Endothelial cell of hepatic sinusoid (primary cell): Measurements from ENCODE around the gene ARMC5.

Experiments
- in situ Hi-C: cut with HindIII; loops from 2 replicates; pipeline ENCODE4 v1.10.0; 2017; ENCODE audit warnings: low sequenced_read_pairs

The ARMC5 gene

DNA sequence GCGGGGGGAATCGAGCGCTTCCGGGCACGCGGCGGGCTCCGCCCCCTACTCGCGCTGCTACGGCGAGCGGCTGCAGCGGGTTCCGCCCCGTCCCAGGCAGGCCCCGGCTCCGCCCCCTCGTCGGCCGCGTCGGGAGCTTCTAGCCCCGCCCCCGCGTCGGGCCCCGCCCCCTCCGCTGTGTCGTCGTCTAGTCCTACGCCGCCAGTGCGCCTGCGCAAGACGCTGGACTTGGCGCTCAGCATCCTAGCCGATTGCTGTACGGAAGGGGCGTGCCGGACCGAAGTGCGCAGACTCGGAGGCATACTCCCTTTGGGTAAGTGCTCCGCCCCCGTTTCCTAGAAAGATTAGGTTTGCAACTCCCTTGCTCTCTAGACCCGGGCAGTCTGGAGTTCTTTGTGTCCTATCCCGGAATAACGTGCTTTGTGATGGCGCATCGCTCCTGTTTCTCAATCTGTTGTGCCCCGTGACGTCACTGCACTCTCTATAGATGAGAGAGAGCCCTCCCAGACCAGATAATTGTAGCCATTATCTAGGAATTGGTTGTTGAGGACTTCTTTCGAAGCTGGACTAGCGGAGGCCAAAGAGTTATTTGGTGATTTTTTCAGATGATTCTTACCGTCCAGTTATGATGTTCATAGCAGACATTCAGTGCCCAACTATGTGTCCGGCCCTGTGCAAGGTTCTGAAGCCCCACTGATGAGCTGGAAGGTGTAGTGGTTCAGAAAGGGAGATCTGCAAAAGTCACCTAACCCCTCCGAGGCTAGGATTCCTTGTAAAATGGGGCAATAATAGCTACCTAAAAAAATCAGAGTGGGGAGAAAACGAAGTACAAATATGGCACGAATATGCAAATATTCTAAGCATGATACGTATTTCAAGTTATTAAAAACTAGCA lies 633 bp downstream of the ARMC5 start:
- in situ Hi-C loops = loop anchor here (5.0 to 25.0 kb wide), 4 partner anchors 67 to 523 kb away; partner anchors contain the start of genes AHSP, ORAI3, ZNF646 and ZNF668

DNA sequence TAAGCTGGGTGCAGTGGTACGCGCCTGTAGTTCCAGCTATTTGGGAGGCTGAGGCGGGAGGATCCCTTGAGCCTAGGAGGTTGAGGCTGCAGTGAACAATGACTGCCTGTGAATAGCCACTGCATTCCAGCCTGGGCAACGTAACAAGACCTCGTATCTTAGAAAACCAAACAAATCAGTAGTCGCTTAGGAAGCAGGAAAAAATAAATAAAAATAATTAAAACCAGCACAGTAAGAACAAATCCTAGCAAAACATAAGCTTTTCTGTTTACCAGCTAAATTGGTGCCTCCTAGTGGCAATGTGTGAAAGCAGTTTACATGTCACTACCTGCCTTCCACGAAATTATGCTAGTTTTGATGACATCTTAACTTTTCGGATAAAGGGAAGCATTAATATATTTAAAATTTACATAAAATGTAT lies 1.3 kb downstream of the ARMC5 start:
- in situ Hi-C loops = loop anchor here (5.0 to 25.0 kb wide), 4 partner anchors 67 to 523 kb away; partner anchors contain the start of genes AHSP, ORAI3, ZNF646 and ZNF668

DNA sequence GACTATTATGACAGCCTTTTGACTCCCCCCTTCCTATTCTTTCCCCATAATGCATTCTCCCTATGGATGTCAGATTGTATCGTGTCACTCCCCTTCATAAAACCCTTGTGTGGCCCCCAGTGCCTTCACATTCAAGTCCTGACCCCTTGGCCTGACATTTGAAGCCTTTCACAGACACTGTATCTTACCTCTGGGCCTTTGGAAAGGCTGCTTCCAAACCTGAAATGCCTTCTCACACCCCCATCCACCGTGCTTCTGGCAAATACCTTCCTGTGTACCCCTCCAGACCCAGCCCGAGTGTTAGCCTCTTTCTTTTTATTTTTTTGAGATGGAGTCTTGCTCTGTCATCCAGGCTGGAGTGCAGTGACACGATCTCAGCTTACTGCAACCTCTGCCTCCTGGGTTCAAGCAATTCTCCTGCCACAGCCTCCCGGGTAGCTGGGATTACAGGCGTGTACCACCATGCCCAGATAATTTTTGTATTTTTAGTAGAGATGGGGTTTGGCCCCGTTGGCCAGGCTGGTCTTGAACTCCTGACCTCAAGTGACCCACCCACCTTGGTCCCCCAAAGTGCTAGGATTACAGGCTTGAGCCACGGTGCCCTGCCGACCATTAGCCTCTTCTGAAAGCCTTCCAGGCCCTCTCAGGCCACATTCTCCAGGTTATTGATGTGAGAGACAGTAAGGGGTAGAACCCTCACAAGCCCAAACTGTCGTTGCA lies 2.1 kb downstream of the ARMC5 start:
- in situ Hi-C loops = loop anchor here (5.0 to 25.0 kb wide), 4 partner anchors 66 to 524 kb away; partner anchors contain the start of genes AHSP, ORAI3, ZNF646 and ZNF668

DNA sequence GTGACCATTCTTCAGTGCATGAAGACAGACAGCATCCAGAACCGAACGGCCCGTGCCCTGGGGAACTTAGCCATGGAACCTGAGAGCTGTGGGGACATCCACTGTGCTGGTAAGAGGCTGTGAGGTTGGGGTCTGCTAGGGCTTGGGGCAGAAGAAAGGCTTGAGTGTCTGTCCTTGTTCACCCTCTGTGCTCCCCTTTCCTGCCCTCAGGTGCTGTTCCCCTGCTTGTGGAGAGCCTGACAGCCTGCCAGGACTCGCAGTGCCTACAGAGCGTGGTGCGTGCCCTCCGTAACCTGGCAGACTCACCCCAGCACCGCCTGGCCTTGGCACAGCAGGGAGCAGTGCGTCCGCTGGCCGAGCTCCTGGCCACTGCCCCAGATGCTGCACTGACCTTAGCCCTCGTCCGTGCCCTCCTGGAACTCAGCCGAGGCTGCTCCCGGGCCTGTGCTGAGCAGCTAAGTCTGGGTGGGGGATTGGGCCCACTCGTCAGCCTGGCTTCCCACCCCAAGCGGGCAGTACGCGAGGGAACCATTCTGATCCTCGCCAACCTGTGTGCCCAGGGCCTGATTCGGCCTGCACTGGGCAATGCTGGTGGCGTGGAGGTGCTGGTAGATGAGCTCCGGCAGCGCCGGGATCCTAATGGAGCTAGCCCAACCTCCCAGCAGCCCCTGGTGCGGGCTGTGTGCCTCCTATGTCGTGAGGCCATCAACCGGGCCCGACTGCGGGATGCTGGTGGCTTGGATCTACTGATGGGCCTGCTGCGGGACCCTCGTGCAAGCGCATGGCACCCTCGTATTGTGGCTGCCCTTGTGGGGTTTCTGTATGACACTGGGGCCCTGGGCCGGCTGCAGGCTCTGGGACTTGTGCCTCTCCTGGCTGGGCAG lies 2.9 kb downstream of the ARMC5 start:
- in situ Hi-C loops = loop anchor here (5.0 to 25.0 kb wide), 4 partner anchors 65 to 525 kb away; partner anchors contain the start of genes AHSP, ORAI3, ZNF646 and ZNF668

DNA sequence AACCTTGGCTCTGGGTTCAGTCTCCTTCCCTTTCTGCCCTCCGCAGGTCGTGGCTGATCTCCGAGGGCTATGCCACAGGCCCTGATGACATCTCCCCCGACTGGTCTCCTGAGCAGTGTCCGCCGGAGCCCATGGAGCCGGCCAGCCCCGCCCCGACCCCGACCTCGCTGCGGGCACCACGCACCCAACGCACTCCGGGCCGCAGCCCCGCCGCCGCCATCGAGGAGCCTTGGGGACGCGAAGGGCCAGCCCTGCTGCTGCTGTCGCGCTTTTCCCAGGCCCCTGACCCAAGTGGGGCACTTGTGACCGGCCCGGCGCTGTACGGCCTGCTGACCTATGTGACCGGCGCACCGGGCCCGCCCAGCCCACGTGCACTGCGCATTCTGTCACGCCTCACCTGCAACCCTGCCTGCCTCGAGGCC lies 5.1 kb downstream of the ARMC5 start:
- in situ Hi-C loops = loop anchor here (5.0 to 25.0 kb wide), 4 partner anchors 63 to 527 kb away; partner anchors contain the start of genes AHSP, ORAI3, ZNF646 and ZNF668

DNA sequence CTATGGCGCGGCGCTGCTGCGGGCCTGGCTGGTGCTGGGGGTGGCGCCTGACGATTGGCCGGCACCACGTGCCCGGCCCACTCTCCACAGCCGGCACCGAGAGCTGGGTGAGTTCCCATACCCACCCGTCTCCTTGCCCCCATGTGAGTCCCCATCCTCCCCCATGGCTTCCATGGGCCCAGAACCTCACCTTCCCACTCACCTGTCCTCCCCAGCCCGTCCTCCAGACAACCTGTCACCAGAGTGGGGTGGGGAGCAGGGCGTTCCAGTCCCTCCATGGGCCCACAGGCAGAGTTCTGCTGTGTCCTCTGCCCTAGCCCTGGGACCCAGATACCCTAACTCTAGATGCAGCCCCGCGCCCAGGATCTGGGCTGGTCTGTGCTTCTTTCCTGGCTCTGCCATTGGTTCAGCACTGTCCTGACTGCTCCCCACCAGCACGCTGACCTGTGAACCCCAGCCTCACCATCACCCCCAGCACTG lies 5.5 kb downstream of the ARMC5 start:
- in situ Hi-C loops = loop anchor here (5.0 to 25.0 kb wide), 4 partner anchors 62 to 528 kb away; partner anchors contain the start of genes AHSP, ORAI3, ZNF646 and ZNF668

DNA sequence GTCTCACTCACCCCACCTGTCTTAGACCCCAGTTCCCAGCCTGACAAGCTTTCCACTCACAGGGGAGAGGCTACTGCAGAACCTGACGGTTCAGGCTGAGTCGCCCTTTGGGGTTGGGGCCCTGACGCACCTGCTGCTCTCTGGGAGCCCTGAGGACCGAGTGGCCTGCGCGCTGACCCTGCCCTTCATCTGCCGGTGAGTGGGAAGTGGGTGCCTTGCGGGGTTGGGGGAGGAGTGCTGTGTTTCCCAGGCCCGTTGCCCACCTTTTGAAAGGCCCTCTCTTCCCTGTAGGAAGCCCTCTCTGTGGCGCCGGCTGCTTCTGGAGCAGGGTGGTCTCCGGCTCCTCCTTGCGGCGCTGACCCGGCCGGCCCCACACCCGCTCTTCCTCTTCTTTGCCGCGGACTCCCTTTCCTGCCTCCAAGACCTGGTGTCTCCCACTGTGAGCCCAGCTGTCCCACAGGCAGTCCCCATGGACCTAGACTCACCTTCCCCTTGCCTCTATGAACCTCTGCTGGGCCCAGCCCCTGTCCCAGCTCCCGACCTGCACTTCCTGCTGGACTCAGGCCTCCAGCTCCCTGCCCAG lies 6.6 kb downstream of the ARMC5 start:
- in situ Hi-C loops = loop anchor here (25.0 kb wide), 2 partner anchors 404 to 529 kb away; partner anchors contain the start of genes ORAI3, ZNF646 and ZNF668

DNA sequence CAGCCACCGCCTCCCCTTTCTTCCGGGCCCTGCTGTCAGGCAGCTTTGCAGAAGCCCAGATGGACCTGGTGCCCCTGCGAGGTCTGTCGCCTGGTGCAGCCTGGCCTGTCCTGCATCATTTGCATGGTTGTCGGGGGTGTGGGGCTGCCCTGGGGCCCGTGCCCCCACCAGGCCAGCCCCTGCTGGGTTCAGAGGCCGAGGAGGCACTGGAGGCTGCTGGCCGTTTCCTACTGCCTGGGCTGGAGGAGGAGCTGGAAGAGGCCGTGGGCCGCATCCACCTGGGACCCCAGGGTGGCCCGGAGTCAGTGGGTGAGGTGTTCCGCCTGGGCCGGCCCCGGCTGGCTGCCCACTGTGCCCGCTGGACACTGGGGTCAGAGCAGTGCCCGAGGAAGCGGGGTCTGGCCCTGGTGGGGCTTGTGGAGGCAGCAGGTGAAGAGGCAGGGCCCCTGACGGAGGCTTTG lies 7.1 kb downstream of the ARMC5 start:
- in situ Hi-C loops = loop anchor here (25.0 kb wide), 2 partner anchors 404 to 529 kb away; partner anchors contain the start of genes ORAI3, ZNF646 and ZNF668

DNA sequence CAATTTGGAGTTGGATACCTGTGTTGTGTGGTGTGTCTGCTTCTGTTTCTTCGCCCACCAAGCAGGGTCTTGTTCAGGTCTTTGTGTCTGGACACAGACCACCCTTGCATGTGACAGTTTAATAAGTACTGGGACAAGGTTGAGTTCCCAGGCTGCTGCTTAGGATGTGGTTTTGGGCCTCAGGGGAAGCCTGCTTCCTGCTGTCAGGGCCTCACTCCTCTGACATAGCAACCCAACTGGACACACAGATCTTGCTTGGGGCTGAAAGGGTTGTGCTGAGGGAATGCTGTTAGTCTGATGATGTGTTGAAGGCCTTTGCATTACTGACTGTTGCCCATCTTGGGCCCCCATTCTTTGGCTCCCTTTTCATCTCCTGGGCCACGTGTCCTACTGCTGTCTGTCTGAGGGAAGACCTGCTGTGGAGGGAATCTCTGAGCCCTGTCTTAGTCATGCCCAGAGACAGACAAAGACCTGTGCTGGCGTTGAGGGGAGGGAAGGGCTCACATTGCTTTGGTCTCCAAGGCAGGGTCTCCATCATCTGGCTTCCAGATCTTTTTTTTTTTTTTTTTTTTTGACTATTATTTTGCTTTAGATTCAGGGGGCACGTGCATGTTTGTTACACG lies 8.0 kb downstream of the ARMC5 start:
- in situ Hi-C loops = loop anchor here (25.0 kb wide), 2 partner anchors 405 to 530 kb away; partner anchors contain the start of genes ORAI3, ZNF646 and ZNF668

DNA sequence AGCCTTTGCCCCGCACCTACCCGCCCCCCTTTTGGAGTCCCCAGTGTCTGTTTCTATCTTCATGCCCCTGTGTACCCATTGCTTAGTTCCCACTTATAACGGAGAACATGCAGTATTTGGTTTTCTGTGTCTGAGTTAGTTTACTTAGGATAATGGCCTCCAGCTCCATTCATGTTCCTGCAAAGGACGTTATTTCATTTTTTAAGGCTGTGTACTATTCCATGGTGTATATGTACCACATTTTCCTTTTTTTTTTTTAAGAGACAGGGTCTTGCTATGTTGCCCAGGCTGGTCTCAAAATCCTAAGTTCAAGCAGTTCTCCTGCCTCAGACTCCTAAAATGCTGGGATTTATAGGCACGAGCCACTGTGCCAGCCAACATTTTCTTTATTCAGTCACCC lies 8.6 kb downstream of the ARMC5 start:
- in situ Hi-C loops = loop anchor here (25.0 kb wide), 2 partner anchors 406 to 531 kb away; partner anchors contain the start of genes ORAI3, ZNF646 and ZNF668

DNA sequence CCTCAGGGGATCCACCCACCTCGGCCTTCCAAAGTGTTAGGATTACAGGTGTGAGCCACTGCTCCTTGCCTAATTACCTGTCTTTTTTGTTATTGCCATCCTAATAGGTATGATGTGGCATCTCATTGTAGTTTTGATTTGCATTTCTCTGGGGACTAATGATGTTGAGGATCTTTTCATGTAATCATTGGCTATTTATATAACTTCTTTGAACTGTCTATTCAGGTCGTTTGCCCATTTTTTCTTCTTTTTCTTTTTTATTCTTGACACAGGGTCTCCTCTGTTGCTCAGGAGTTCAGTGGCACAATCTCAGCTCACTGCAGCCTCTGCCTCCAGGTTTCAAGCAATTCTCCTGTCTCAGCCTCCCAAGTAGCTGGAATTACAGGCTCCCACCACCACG lies 11.3 kb downstream of the ARMC5 start:
- in situ Hi-C loops = loop anchor here (25.0 kb wide), 2 partner anchors 408 to 533 kb away; partner anchors contain the start of genes ORAI3, ZNF646 and ZNF668

DNA sequence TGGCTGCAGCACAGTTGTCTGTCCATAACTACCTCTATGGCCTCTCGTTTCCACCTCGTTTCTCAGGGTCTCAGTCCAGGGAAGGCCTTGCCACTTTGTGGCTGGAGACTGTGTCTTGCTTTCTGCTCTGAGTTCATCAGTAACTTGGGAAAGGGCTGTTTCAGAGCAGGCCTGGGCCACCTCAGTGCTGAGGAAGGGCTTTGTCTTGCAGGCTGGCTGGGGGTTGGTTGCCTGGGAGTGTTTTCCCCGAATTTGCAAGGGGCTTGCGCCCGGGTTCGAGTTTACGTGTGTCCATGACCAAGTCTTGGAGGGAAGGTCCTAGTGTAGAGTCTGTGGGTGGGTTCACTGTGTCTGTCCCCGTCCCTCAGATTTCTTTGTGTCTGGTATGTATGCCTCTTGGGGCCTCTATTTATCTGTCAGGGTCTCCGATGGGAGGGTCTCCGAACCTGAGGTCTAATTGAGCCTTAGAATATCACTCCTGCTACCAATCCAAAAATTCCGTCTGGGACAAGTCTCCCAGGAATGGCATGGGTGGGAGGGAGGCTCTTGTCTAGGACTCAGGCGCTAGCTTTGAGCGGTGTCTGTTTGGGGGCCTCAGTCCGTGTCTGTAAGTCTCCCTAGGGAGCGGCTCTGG lies 12.1 kb downstream of the ARMC5 start:
- in situ Hi-C loops = loop anchor here (25.0 kb wide), 2 partner anchors 409 to 534 kb away; partner anchors contain the start of genes ORAI3, ZNF646 and ZNF668

DNA sequence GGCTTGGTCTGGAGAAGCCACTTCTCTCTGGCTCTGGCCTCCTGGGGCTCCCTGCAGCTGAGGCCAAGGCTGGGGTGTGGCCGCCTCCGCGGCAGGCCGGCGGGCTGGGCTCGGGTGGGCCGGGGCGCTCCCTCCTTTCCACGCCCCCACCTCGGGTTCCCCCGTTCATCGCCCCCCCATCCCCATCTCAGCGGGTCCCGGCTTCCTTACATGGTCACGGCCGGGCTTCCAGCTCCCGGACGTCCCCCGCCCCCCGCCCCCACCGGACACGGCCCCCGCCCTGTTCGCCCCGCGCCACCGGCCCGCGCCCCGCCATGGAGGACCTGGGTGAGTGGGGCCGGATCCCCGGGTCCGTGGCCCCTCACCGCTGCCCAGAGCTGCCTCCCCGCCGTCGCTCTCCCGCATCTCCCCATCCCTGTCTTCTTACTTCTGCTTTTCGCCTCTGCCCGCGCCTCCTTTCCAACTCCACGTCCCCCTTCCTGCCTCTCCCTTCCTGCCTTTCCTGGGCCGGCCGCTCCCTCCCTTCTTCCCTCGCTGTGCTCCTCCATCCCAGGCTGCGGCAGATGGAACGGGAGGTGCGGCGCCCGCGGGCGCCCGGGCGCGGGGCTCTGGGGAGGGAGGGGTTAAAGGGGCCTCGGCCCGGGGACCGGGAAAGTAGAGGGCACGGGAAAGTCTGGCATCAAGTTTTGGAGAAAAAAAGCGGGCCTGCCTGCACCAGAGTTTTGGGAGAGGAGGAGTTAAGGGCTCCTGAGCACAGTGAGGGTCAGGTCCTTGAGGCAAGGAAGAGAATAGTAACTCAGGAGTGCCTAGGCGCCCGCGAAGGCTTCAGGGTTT lies 12.8 kb downstream of the ARMC5 start, which contains the start of gene TGFB1I1:
Gene TGFB1I1 (plus strand): TSS at position 278 of the 834 bp plus-strand sequence. CDS start 37 bp downstream, at position 315.
- in situ Hi-C loops = loop anchor here (25.0 kb wide), 2 partner anchors 410 to 535 kb away; partner anchors contain the start of genes ORAI3, ZNF646 and ZNF668

DNA sequence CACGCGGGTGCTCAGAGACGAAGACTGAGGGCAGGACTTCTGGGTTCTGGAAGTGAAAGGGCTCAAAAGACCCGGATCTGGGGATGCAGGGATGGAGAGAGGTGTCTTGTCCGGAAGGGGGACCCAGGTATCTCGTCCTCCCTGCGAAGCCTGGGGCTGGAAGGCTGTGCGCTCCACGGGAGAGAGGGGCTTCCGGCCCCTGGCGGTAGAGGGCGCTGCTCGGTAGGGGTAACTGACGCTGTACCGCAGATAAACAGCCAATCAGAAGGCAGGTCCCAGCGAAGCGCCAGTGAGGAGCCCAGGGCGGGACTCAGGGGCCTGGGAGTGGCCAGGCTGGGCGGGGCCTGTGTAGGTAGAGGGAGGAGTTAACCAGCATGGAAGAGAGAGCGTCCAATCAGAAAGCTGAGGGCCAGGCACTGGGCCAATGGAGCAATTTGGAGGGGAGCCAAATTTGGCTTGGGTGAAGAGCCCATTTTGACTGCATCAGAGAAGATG lies 13.5 kb downstream of the ARMC5 start:
- in situ Hi-C loops = loop anchor here (25.0 kb wide), 2 partner anchors 410 to 535 kb away; partner anchors contain the start of genes ORAI3, ZNF646 and ZNF668

DNA sequence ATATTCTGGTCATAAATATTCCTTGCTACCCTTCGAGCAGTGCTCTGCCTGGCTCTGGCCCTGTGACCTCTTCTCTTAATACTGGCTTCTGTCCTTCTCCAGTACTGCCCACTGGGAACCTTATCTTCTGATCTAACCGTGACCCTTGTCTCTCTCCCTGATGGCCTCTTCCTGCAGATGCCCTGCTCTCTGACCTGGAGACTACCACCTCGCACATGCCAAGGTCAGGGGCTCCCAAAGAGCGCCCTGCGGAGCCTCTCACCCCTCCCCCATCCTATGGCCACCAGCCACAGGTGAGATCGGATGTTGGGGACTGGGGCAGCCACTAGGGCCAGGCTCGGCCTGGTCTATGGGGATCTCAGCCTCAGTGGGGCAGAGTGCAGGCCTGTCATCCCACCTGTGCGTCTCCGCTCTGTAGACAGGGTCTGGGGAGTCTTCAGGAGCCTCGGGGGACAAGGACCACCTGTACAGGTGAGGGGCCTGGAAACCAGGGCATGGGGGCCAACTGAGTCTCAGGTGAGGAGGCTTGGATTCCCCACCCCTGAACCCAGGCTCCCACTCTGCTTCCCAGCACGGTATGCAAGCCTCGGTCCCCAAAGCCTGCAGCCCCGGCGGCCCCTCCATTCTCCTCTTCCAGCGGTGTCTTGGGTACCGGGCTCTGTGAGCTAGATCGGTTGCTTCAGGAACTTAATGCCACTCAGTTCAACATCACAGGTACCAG lies 14.1 kb downstream of the ARMC5 start:
- in situ Hi-C loops = loop anchor here (25.0 kb wide), 2 partner anchors 411 to 536 kb away; partner anchors contain the start of genes ORAI3, ZNF646 and ZNF668
